GM10266 (cell line): ENCODE results near the gene DDC.

Experiments
- DNase-seq: peaks from one replicate; pipeline ENCODE4 v3.0.0; 2012; ENCODE audit errors: extremely low spot score
- TF ChIP-seq, protein P1 (sequence below): IDR thresholded peaks from 2 replicates; pipeline ENCODE4 v1.5.1; 2012; ENCODE audit warnings: mild to moderate bottlenecking, low read depth; ENCODE audit not compliant: control insufficient read depth, insufficient read depth; ENCODE audit errors: missing control alignments

Gene DDC

DNA sequence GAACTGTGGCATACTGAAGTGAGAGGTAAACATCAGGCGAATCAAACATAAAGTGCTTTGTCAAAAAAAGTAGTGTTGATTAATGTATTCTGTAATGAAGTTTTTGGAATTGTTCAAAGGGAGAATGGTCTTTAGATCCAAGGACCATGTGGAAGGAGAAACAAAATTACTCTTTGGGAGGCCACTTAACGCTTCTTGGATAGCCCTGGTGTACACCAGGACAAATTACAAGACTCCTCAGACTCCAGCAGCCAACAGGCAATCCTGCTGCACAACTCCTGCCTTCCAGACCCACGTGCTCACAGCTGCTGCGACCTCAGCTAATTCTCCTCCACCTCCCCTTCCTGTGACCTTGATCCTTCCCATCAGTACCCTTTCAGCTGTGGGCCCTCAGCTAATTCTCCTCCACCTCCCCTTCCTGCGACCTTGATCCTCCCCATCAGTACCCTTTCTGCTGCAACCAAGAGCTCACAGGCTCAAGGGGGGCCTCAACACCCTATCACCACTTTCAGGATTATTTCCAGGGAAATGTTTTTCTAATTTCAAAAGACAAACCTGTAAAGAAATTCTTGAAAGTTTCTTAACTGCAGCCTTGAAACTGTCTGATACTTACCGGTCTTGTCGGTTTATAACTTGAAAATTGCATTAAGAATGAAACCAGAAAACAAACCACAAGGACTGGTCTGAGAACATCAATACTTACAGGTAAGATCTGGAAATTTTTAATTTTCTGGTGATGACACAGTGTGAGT, 29.7 kb upstream of the DDC start:
- DNase-seq = no peak
- TF ChIP-seq, protein P1, sequence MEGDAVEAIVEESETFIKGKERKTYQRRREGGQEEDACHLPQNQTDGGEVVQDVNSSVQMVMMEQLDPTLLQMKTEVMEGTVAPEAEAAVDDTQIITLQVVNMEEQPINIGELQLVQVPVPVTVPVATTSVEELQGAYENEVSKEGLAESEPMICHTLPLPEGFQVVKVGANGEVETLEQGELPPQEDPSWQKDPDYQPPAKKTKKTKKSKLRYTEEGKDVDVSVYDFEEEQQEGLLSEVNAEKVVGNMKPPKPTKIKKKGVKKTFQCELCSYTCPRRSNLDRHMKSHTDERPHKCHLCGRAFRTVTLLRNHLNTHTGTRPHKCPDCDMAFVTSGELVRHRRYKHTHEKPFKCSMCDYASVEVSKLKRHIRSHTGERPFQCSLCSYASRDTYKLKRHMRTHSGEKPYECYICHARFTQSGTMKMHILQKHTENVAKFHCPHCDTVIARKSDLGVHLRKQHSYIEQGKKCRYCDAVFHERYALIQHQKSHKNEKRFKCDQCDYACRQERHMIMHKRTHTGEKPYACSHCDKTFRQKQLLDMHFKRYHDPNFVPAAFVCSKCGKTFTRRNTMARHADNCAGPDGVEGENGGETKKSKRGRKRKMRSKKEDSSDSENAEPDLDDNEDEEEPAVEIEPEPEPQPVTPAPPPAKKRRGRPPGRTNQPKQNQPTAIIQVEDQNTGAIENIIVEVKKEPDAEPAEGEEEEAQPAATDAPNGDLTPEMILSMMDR = no peak

GRCh38 chr7:50594136-50594535, 28.9 kb upstream of the DDC start:
- TF ChIP-seq, protein P1 = no peak
- DNase-seq = no peak

GRCh38 chr7:50592940-50593339, 27.7 kb upstream of the DDC start:
- TF ChIP-seq, protein P1 = no peak
- DNase-seq = no peak

DNA sequence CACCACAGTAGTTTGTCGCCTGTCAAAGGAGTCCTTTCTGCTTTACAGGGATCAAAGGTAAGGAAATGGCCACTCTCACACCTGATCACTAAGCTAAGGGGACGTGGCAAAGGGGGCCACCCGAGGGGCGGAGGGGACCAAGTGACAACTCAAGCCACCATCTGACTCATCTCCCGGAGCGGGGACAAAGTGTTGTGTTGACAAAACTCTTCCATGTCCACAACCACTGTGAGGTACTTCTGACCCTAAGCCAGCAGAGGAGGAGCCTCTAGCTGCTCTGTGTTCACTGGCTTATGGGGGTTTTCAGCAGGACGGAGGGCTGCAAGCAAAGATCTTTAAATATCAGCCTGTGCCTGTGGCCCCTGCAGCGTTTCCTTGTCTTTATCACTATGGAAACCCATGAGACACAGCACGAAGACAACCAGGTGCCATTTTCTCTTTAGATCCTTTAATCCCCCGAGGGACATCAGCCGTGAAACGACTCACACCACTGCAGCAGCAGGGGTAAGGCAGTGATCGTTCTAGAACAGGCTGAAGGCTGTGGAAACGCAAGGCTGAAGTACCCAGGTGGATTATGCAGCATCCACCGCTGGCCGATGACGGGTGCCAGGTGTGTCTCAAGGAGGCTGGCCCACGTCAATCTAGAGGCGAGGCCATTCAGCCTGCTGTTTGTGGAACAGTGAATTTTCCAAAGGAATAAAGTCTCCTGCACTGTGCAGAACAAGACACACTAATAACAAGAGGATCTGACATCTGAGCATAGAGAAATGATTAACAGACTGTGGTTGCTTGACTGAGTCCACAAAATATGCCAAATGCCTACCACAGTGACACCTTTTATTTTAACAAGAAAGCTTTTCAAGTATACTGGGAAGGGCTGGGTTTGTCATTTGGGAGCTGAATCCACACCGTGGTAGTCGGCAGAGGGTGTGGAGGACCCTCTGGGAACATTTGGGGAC, 26.6 kb upstream of the DDC start:
- DNase-seq = no peak
- TF ChIP-seq, protein P1 = no peak

- TF ChIP-seq, protein P1 = no peak
- no peak for DNase-seq
Observed at GRCh38 chr7:50591098-50591479, 25.9 kb upstream of the DDC start.

DNA sequence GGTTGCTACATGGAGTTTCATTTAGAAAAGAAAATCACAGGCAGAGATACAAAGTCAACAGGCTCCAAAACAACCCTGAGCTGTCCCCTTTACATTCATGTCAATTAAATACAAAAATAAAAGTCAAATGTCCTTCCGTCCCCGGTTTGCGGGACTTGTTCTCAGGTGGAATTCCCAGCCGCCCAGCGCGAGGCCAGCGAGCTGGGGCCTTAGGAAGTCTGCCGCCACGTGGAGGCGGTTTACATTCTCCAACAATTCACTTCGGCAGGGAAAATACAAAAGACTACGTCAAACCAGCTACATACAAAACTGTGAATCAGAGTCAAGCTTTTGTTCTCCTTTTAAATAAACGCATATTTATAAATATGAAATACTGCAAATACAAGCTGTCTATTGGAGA, 25.3 kb upstream of the DDC start:
- DNase-seq = no peak
- TF ChIP-seq, protein P1 = no peak

DNA sequence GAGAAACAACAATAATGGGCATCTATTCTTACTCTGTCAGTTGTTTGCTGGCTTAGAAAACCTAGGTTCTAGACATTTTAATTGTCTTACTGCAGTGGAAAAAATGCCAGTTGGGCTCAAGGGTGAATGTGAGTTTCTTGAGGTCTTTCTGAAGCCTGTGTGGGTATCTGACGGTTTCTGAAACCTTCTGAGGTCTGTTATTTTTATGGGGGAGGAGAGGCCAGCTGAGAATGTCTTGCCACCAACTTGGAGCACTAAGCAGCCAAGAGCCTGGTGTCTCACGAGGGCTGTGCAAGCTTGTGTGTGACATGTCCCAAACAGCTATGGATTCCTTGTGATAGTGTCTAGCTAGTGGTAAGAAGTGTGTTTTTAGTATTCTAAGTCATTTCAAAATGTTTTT, 24.2 kb upstream of the DDC start:
- DNase-seq = no peak

More for the DNA sequence above, 24.2 kb upstream of the DDC start:
- TF ChIP-seq, protein P1 = no peak
